Measurements from ENCODE around the gene CYP2C19. TPM values are rescaled to one million over a fixed set of nuclear protein-coding genes. Genes with fewer than 3 reads are reported as not detected.
"Not testable (repeated sequence)": the region's sequence is repeated elsewhere in the genome, so short reads cannot be mapped to it uniquely, and the experiment has no call there.

CYP2C19 gene
- polyA plus RNA-seq, 5 donors = 0.09 to 0.12 TPM; not detected in 3

DNA sequence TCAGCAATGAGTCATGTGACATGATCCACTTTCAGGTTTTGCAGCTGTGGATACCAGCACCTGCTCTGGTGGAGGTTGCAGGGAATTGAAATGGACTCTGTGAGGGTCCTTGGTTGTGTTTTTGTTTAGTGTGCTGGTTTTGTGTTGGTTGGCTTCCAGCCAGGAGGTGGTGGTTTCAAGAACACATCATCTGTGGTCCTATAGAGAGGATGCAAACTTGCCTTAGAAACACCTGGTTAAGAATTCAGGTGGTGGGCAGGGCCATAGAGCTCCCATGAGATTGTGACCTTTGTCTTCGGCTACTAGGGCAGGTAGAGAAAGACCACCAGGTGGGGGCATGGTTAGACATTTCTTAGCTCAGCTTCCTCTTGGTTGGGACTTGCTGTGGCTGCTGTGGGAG is 116.7 kb downstream of the CYP2C19 start:
- no peak for DNase-seq

DNA sequence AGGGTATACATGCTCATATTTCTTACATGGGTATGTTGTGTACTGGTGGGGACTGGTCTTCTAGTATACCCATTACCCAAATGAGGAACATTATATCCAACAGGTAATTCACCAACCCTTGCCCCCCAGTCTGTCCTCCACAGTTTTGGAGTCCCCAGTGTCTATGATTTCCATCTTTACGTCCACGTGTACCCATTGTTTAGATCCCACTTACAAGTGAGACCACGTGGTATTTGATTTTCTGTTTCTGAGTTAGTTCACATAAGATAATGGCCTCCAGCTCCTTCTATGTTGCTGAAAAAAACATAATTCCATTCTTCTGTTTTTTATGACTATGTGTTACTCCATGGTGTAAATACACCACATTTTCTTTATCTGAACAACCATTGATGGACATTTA is 126.6 kb downstream of the CYP2C19 start:
- DNase-seq = no peak

GRCh38 chr10:94890264-94891022 is 128.0 kb downstream of the CYP2C19 start:
- DNase-seq = no peak

DNA sequence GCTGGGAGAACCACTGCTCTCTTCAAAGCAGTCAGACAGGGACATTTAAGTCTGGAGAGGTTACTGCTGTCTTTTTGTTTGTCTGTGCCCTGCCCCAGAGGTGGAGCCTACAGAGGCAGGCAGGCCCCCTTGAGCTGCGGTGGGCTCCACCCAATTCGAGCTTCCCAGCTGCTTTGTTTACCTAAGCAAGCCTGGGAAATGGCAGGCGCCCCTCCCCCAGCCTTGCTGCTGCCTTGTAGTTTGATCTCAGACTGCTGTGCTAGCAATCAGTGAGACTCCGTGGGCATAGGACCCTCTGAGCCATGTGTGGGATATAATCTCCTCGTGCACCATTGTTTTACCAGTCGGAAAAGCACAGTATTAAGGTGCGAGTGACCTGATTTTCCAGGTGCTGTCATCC is 135.9 kb downstream of the CYP2C19 start:
- DNase-seq = not testable (repeated sequence)

GRCh38 chr10:94902080-94902479 is 139.6 kb downstream of the CYP2C19 start:
- no peak for DNase-seq

DNA sequence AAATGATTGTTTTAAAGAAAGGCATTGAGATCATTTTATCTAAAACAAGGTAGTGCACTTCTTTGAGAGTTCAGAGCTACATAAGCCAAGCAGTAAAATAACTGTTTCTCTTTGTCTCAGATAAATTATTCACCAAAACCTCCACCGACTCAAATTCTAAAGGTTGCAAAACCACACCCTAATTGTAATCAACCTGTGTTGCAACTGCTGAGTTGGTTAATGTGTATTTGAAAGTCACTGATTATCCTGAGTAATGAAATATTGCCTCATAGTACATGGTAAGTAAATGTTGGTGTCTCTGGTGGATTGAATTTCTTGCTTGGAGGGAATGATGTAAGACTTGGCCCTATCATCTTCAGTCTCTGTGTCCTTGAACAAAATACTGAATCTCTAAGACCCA is 140.1 kb downstream of the CYP2C19 start:
- no peak for DNase-seq

Other genes starting within 250 kb of the CYP2C19 start
- 10 to 100 TPM; 24.8 to 43.9 (median 35.0) TPM for gene HELLS, start 216.9 kb upstream of the CYP2C19 start, polyA plus RNA-seq (ENCODE audit: insufficient read depth in 1 of 5, insufficient read length in 5 of 5, low replicate concordance in 1 of 5)
- under 1 TPM; 0.39 to 0.69 (median 0.46) TPM for gene CYP2C18, start 79.0 kb upstream of the CYP2C19 start, polyA plus RNA-seq (ENCODE audit: insufficient read depth in 1 of 5, insufficient read length in 5 of 5, low replicate concordance in 1 of 5)
- gene CYP2C9, start 176.0 kb downstream of the CYP2C19 start, polyA plus RNA-seq (ENCODE audit: insufficient read depth in 1 of 5, insufficient read length in 5 of 5, low replicate concordance in 1 of 5) = under 1 TPM; 0.35 to 0.60 (median 0.41) TPM